ENCODE data around the gene RNF224.

The RNF224 gene

GRCh38 chr9:137266162-137266527, 38.8 kb downstream of the RNF224 start:
- no peak for DNase-seq (ENCODE audit: low read depth in 2 of 2)
- H3K4me3 ChIP-seq (replicated peaks in 1 of 2; ENCODE audit: low read depth in 2 of 2, low read length in 2 of 2), result no peak overlapping the region
- TF ChIP-seq, protein P1, sequence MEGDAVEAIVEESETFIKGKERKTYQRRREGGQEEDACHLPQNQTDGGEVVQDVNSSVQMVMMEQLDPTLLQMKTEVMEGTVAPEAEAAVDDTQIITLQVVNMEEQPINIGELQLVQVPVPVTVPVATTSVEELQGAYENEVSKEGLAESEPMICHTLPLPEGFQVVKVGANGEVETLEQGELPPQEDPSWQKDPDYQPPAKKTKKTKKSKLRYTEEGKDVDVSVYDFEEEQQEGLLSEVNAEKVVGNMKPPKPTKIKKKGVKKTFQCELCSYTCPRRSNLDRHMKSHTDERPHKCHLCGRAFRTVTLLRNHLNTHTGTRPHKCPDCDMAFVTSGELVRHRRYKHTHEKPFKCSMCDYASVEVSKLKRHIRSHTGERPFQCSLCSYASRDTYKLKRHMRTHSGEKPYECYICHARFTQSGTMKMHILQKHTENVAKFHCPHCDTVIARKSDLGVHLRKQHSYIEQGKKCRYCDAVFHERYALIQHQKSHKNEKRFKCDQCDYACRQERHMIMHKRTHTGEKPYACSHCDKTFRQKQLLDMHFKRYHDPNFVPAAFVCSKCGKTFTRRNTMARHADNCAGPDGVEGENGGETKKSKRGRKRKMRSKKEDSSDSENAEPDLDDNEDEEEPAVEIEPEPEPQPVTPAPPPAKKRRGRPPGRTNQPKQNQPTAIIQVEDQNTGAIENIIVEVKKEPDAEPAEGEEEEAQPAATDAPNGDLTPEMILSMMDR (IDR thresholded peaks at IDR 0.05; ENCODE audit: low read depth, low read length), result no peak

DNA sequence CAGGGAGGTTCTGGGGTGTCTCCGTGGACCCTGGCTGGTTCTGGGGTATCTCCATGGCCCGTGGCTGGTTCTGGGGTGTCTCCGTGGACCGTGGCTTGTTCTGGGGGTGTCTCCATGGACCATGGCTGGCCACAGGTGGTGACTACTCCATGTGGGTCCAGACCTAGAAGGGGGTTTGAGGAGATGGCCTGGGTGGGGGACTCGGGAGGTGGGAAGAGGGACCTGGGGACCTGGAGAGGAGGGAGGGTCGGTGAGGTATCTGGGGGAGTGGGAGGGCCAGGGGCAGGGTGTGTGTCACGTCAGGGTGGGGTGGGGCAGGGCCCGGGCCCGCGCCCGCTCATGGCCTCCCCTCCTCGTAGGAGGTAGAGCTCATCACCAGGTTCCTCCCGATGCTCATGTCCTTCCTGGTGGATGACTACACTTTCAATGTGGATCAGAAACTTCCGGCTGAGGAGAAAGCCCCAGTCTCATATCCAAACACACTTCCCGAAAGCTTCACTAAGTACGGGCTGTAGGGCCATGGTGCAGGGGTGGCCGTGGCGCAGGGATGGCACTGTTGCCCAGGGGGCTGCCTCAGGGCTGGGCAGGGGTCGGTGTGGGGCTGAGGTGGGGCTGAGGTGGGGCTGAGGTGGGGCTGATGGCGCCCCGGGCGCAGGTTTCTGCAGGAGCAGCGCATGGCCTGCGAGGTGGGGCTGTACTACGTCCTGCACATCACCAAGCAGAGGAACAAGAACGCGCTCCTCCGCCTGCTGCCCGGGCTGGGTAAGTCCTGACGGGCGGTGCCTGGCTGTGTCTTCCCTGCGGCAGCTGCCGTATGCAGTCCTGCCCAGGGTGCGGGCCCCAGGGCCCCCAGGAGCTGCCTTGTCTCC, 39.5 kb downstream of the RNF224 start:
- TF ChIP-seq, protein P1 (IDR thresholded peaks at IDR 0.05; ENCODE audit: low read depth, low read length), result no peak
- no peak for DNase-seq (ENCODE audit: low read depth in 2 of 2)

DNA sequence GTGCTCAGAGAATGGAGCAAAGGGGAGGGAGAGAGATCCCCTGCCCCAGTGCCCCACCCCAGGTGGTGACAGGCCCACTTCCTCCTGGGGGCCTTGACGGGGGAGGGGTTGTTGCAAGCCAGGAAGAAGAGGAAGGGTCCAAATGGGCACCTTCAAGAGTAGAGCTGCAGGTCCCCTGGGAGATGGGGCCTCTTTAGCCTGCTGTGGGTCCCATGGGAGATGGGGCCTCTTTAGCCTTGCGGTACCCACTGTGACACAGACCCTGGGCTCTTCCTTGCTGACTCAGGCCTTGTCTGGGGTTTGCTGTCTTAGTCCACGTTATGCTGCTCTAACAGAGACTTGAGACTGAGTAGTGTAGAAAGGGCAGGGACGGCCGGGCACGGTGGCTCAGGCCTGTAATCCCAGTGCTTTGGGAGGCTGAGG, 40.6 kb downstream of the RNF224 start:
- TF ChIP-seq, protein P1 (IDR thresholded peaks at IDR 0.05; ENCODE audit: low read depth, low read length), result no peak
- peak in 1 of 2 donors; percentile 76 for DNase-seq (ENCODE audit: low read depth in 2 of 2)

More for the DNA sequence above, 39.5 kb downstream of the RNF224 start:
- no peak overlapping the region for H3K4me3 ChIP-seq (replicated peaks in 1 of 2; ENCODE audit: low read depth in 2 of 2, low read length in 2 of 2)

DNA sequence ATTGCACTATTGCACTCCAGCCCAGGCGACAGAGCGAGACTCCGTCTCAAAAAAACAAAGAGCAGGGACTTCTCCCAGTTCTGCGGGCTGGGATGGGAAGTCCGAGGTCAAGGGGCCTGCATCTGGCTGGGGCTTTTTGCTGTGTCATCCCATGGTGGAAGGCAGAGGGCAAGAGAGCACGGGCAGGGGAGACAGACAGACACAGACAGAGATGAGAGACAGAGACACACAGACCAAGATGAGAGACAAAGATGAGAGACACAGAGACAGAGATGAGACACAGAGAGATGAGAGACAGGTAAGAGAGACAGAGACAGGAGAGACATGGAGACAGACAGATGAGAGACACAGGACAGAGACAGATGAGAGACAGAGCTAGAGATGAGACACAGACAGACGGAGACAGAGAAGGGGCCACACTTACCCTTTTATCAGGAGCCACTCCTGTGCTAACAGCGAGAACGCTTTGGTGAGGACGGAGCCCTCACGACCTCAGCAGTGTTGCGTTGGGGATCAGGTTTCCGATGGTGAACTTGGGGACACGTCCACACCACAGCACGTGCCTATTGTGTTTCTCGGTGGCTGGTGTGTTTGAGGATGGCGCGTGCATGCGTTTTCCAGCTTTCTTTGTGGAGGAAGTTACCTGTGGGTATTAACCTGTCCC, 41.4 kb downstream of the RNF224 start:
- TF ChIP-seq, protein P1 (IDR thresholded peaks at IDR 0.05; ENCODE audit: low read depth, low read length), result no peak
- no peak overlapping the region for H3K4me3 ChIP-seq (replicated peaks in 1 of 2; ENCODE audit: low read depth in 2 of 2, low read length in 2 of 2)
- peak in 1 of 2 donors; percentile 43 for DNase-seq (ENCODE audit: low read depth in 2 of 2)

More for the DNA sequence above, 40.6 kb downstream of the RNF224 start:
- no peak overlapping the region for H3K4me3 ChIP-seq (replicated peaks in 1 of 2; ENCODE audit: low read depth in 2 of 2, low read length in 2 of 2)

GRCh38 chr9:137269231-137269772, 42.0 kb downstream of the RNF224 start:
- TF ChIP-seq, protein P1 (IDR thresholded peaks at IDR 0.05; ENCODE audit: low read depth, low read length), result no peak
- DNase-seq (ENCODE audit: low read depth in 2 of 2), result peak in 1 of 2 donors; percentile 60
- H3K4me3 ChIP-seq (replicated peaks in 1 of 2; ENCODE audit: low read depth in 2 of 2, low read length in 2 of 2), result no peak overlapping the region

- no peak overlapping the region for H3K4me3 ChIP-seq (replicated peaks in 1 of 2; ENCODE audit: low read depth in 2 of 2, low read length in 2 of 2)
- DNase-seq (ENCODE audit: low read depth in 2 of 2), result peak in 1 of 2 donors; percentile 41
- TF ChIP-seq, protein P1 (IDR thresholded peaks at IDR 0.05; ENCODE audit: low read depth, low read length), result no peak
These were observed 43.8 kb downstream of the RNF224 start for GRCh38 chr9:137270929-137271695.

Data from cardiac fibroblast (primary cell).